ENCODE measurements around the gene SPTBN5.

The SPTBN5 gene

DNA sequence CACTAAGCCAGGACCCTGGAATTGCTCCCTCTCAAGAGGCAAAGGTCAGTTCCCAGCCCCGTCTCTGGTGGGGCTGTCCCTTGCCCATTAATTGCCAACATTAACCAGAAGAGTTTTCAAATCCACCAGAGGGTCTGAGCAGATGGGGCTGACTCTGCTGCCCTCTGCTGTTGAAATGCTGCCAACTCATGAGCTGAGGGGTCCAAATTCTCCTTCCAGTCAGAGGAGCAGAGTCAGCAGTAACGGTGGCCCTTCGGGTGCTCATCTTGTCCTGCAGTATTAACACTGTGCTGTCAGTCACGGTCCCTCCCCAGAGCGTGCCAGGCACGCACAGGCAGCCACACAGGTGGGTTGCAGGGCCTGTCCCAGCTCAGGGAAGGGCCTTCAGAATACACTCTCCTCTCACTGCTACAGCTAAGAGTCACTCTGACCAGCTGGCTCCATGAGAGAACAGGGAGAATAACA lies 10.7 kb upstream of the SPTBN5 start:
- in situ Hi-C loops (cut with HindIII; ENCODE audit: low sequenced_read_pairs) = no loop called here

DNA sequence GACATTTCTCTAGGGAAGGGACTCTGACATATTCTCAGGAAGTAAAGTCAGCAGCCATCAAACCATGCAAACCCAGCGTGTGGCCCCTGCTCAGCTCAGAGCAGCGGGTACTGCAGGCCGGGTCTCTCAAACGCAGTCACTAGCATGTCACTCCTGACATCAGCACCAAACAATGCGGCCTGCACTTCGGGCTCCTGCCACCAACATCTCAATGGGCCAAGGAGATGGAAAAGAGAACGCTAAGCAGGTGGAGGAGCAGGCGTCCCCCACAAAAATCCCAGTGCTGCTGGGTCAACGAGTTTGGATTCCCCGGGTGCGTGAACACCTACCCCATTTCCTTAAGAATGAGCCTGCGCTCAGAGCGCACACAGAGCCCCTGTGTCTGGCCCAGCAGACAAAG lies 9.9 kb upstream of the SPTBN5 start:
- in situ Hi-C loops (cut with HindIII; ENCODE audit: low sequenced_read_pairs) = no loop called here

DNA sequence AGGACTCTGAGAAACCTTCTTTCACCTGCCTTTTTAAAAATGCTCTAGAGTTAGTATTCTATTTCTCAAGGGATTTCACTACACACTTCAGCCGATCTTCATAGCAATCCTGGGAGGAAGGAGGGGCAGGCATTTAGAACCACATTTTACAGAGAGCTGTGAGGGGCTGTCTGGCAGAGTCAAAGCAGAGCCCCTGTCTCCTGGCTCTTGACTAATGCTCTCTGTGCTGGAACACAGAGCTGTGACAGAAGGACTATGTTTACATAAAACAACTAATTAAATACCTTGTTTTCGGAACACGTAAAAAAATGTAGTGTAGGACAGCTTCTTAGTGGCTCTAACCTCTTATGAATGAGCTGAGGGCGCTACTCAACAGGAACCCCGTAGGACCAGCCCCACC lies 7.6 kb upstream of the SPTBN5 start:
- in situ Hi-C loops (cut with HindIII; ENCODE audit: low sequenced_read_pairs) = no loop called here

DNA sequence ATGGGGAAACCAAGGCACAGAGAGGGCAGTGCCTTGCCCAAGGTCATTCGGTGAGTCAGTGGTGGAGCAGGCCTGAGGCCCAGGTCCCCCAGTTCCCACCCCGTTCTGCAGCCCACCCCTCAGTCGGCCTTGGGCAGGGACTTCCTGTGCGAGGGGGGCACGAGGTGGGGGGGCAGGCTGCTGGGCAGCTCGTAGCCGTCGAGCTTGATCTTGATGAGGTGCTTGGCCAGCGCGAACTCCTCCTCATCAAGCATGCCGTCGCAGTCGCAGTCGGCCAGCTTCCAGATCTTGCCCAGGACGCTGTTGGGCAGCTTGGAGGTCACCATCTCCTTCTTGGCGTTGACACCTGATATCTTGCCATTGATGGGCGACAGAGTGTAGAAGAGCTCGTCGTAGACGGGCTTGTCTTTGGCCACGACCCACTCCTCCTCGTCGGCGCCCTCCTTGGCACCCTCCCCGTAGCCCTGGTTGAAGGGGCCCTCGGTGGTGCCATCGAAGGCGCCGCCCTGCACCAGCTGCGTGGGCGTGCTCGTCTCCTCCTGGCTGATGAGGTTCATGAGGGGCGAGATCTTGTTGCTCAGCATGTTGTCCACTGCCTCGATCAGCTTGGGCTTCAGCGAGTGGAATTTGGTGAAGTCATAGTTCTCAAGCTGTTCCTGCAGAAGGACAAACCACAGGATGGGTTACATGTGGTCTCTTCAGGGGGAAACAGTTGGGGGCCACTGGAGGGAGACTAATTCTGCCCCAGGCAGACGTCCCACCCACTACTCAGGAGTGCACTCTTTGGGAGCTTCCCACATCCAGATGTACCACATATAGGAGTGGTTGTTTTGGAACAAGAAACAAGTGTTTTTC lies 6.9 kb upstream of the SPTBN5 start:
- in situ Hi-C loops (cut with HindIII; ENCODE audit: low sequenced_read_pairs) = no loop called here

DNA sequence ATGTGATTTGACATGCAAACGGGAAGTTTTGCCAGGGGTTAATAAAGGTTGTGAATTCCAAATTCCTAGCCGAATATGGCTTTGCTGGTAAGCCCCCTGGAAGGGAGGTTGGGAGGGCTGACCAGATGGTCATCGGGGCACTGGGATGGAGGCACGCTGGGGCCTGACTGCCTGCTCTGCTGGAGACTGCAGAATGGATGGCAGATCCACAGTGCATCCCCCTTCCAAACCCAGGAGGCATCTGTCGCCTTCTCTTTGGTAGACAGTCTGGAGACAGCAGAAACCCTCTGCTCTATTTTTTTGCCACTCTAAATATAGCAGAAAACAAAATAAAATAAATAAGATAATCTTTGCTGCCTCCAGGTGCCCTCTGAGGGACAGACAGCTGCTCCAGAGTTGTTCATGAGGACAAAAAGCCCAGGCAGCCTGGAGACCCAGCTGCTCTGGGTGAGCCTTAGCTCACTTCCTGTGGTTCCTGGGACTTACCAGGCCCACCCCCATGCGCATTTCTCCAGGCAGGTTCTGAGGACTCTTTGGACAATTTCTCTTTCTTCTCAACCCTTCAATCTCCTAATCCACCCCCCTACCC lies 6.1 kb upstream of the SPTBN5 start:
- in situ Hi-C loops (cut with HindIII; ENCODE audit: low sequenced_read_pairs) = loop anchor here (25.0 kb wide), 1 partner anchor 113 kb away; no protein-coding TSS in a partner anchor

DNA sequence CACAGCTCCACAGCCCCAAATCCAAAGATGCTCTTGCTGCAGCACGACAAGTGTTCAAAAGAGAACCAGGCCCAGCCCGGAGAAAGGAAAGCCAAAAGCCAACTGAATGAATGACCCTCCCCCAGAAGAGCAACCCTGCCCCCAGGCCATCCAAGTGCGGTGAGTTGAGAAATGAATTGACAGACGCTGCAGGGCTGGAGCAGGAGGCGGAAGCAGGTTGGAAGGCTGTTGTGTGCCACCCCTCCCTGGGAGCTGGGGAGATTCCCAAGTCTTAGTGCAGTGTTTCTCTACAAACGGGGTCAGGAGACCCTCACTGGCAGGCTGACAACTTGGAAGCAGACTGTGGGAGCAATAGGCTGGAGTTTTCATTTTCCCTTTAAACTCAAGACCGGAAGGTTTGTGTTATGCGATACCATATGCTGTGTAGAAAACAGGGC lies 3.5 kb upstream of the SPTBN5 start:
- in situ Hi-C loops (cut with HindIII; ENCODE audit: low sequenced_read_pairs) = loop anchor here (25.0 kb wide), 1 partner anchor 110 kb away; no protein-coding TSS in a partner anchor

DNA sequence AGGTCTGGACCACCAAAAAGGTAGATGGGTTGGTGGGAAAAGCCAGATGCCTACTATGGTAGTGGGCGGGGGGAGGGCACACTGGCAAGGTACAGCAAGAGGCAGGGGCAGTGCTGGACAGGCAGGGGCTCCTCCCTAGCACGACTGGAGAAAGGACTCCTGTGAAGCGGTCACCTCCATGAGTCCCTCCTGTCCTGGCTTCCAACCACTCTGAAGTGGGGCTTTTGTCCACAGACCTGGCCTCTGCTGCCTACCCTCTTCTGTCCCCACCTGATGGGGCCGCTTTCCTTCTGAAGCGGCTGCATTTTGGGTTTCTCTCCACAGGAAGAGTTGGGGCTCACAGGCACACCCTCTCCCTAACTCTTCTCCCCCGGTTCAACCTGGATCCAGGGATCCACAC lies 2.7 kb upstream of the SPTBN5 start:
- in situ Hi-C loops (cut with HindIII; ENCODE audit: low sequenced_read_pairs) = loop anchor here (25.0 kb wide), 1 partner anchor 109 kb away; no protein-coding TSS in a partner anchor

DNA sequence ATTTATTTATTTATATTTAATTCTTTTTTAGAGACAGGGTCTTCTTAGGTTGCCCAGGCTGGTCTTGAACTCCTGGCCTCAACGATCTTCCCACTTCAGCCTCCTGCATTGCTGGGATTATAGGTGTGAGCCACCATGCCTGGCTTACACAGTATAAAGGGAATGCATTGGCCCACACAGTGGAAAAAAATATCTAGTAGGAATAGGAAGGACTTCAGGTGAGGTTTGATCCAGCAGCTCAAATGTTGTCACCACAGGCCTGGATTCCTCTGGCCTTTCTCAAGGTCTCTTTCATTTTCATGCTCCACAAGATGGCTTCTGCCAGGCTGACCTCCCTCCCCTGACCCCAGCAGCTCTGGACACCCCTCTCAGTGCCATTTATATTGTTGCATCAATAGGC lies 2.1 kb upstream of the SPTBN5 start:
- in situ Hi-C loops (cut with HindIII; ENCODE audit: low sequenced_read_pairs) = loop anchor here (25.0 kb wide), 1 partner anchor 109 kb away; no protein-coding TSS in a partner anchor

DNA sequence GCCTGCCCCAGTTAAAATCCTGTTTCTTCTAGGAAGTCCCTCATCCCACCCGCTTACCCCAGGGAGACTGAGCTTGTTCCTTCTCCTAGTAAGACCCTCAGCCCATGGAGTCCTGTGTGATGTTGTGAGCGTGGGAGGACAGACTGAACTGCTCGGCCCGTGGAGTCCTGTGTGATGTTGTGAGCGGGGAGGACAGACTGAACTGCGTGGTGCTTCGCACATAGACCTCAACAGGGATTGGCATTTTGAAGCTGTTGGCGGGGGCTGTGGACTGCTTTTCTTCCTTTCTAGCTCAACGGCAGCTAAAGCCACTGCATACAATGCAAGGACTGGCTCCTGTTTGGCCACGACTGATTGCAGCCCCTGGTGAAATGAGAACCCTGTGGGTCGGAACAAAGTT lies 1.6 kb upstream of the SPTBN5 start:
- in situ Hi-C loops (cut with HindIII; ENCODE audit: low sequenced_read_pairs) = loop anchor here (25.0 kb wide), 1 partner anchor 108 kb away; no protein-coding TSS in a partner anchor

DNA sequence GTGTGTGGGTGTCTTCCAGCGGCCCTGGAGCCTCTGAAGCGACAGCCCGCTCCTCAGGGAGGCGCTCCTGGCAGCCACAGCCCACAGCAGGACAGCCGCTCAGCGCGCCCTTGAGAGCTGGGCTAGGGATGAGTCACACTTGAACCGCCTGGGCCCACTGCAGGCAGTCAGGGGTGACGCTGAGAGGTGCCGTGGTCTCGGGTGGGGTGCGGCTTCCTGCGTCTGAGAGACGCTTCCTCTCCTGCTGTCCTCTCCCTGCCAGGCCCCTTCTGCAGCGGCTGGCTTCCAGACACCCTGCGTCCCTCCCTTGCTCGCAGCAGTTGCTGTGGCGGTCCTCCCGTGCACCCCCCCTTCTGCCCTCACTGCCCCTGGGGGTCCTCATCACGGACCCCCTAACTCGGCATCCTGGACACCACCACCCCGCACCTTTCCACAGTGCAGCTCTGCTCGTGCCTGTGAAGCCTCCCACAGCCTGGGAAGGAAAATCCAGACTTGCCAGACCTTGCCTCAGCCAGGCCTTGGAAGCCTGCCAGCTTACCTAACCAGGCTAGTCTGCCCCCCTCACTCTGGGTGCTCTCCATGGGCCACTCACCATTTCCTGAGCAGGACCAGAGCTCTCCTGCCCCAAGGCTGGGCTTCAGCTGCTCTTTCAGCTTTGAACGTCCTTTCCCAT lies 1.1 kb upstream of the SPTBN5 start:
- in situ Hi-C loops (cut with HindIII; ENCODE audit: low sequenced_read_pairs) = loop anchor here (25.0 kb wide), 1 partner anchor 108 kb away; no protein-coding TSS in a partner anchor

DNA sequence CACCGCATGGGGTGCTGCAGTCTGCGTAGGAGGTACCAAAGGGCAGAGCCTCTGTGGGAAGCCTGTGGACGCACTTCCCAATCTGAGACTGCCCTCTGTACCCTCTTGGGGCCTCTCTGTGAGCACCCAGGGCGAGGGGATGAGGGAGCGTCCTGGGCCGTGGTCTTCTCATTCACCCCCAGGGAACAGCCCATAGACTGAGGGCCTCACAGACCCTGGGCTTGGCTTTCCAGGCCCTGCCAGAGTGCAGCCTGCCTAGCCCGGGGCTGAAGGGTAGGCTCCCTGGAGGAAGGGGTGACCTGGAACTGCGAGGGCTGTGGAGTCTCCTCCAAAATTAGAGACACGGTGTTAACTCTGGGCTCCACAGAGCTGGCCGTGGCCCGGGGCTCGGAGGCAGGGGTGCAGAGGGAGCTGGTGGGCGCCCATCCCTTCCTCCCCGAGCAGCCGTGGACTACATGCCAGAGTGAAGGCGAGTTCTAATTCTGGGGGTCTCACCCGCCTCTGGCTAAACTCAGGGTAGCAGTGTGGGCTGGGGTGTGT lies 468 bp upstream of the SPTBN5 start:
- in situ Hi-C loops (cut with HindIII; ENCODE audit: low sequenced_read_pairs) = loop anchor here (25.0 kb wide), 1 partner anchor 107 kb away; no protein-coding TSS in a partner anchor

DNA sequence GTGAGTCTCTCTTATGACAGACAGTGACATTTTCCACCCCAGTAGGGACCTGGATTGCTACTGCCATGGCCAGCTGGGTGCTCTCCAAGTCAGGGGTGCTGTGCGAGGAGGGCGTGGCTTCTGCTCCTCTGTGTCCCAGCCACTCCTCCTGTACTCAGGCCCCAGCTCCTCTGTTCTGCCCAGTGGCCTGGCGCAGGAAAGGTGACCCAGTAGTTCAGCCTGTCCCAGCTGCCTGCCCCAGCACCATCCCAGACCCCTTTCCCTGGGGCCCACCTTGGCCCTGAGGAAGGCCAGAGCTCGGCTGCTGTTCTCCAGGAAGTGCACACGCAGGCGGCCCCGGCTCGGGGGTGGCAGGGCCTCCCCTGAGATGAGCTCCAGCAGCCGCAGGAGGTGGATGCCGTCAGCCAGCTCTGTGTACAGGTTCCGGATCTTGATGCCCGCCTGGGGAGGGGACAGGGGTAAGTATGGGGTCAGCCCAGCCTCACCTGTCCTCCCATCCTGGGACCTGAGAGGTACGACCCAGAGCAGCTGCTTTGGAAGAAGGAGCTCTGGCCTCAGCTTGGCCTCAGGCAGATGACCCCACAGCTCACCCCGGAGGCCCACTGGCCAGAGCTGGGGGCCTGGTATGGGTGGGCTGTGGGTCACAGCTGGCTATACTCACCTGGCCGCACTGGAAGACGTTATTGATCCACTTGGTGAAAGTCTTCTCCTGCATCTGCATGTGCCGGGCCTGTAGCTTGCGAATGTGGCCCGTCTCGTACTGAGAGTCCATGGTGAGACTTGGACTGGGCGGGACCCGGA lies 1.0 kb downstream of the SPTBN5 start:
- in situ Hi-C loops (cut with HindIII; ENCODE audit: low sequenced_read_pairs) = loop anchor here (25.0 kb wide), 1 partner anchor 106 kb away; no protein-coding TSS in a partner anchor

DNA sequence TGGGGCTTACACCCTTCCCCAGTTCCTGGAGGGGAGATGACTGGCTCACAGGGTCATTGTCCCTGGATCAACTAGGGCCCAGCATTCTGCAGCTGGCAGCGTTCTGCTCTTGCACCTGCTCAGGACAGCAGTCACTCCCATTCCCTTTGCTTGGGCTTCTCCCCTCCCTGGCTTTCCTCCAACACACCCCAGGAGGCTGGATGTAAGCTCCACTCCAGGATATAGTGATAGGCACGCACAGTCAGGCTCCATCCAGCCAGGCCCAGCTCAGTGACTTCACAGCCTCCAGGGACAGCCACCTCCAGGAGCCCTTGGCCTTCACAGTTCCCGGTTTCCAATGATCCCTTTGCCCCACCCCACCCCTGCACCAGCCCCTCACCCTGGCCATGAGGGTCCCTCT lies 1.9 kb downstream of the SPTBN5 start:
- in situ Hi-C loops (cut with HindIII; ENCODE audit: low sequenced_read_pairs) = loop anchor here (25.0 kb wide), 1 partner anchor 105 kb away; no protein-coding TSS in a partner anchor

DNA sequence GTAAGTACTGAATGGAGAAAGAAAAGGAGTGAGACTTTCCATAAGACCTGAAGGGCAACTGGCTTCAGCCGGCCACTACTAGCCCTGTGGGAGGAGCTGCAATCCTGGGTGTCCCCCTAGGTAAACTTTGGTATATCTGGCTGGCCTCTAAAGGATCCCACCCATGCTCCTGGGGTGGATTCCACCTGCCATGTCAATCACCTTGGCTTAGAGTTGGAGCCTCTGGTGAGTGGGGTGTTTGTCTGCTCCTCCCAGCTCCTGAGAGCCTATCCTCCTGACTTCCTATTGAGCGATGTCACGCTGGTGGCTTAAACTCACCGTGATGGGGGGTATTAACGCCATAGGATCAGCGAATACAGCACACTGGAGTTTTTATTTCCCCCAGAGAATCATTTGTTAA lies 2.6 kb downstream of the SPTBN5 start:
- in situ Hi-C loops (cut with HindIII; ENCODE audit: low sequenced_read_pairs) = loop anchor here (25.0 kb wide), 1 partner anchor 104 kb away; no protein-coding TSS in a partner anchor

DNA sequence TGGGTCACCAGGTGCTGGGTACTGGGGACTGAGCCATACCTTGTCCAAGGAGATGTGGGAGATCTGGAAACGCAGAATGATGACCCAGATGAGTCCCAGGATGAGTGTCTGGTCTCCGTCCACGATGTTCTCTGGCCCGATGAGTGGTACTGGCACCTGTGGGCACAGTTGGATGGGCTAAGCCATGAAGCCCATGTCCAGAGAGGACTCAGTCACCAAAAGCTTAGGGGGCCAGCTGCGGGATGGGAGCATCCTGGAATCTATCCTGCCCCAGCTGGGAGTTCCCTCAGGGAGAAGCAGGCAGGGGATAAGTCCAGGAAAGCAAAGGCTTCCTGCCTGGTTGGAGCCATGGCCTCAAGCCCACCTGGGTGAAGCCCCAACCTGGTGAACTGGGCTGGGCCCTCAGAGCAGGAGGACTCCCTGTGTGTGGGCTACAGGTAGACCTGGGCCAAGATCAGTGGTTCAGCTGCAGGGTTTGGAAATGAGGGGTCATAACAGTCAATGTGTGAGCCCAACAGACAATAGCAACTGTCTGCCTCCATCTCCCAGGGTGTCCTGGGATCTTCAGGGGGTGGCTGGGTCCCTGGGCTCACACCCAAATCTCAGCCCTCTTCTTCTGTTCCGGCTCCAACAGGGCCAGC lies 3.7 kb downstream of the SPTBN5 start:
- in situ Hi-C loops (cut with HindIII; ENCODE audit: low sequenced_read_pairs) = loop anchor here (25.0 kb wide), 1 partner anchor 103 kb away; no protein-coding TSS in a partner anchor

DNA sequence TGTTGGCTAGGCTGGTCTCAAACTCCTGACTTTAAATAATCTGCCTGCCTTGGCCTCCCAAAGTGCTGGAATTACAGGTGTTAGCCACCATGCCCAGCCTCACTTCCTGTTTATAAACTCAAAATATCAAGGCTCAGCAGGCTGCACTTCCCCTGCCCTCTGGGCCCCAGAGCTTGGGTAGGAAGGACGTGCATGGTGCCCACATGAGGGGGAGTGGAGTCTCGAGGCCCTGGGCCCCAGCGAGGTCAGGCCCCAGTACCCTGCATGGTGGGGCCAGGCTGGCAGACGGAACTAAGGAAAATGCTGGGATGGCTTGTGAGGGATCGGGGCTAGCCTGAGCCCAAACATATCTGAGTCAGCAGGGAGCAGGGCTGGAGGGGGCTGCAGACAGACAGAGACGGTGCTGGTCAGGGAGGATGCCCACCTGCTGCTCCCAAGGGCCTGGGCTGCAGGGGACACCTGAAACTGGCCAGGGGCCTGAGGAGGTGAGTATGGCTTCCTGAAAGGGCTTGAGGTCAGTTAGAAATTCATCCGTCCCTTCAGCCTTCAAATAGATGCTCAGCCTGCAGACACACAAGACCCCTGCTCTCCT lies 5.1 kb downstream of the SPTBN5 start:
- in situ Hi-C loops (cut with HindIII; ENCODE audit: low sequenced_read_pairs) = loop anchor here (25.0 kb wide), 1 partner anchor 101 kb away; no protein-coding TSS in a partner anchor

DNA sequence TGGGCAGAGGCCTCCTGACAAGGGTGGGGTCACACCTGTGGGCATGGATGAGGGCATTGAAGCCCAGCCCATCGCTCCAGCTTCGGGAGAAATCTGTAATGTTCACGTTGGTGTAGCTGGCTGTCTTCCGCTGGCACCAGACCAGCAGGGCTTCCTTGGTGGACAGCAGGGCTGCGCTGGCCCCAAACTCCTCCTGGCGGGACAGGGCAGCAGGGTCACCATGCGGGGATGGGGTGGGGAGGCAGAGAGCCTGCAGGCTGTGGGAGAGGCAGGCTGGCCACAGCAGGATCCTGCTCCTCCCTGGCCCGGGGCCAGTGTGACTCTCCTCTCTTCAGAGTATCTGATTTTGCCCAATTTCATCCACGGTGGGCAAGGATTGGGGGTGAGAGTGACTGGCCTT lies 6.0 kb downstream of the SPTBN5 start:
- in situ Hi-C loops (cut with HindIII; ENCODE audit: low sequenced_read_pairs) = loop anchor here (25.0 kb wide), 1 partner anchor 101 kb away; no protein-coding TSS in a partner anchor

DNA sequence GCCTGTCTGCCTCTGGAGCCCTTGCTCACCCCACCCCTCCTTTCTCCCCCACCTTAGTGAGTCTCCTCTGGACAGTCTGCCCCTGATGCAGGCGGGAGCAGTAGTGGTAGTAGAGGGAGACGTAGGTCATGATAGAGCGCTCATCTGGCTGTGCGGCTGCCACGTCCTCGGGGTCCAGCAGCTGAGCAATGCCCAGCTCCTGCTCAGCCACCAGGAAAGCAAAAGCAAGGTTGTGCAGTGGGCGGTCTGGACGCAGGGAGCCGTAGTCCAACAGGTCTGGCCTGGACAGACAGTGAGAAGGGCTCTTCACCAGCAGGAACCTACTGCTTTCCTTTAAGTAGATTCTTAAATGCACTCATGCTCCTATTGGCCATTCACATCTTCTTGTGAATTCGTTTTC lies 6.7 kb downstream of the SPTBN5 start:
- in situ Hi-C loops (cut with HindIII; ENCODE audit: low sequenced_read_pairs) = loop anchor here (25.0 kb wide), 1 partner anchor 100 kb away; no protein-coding TSS in a partner anchor

DNA sequence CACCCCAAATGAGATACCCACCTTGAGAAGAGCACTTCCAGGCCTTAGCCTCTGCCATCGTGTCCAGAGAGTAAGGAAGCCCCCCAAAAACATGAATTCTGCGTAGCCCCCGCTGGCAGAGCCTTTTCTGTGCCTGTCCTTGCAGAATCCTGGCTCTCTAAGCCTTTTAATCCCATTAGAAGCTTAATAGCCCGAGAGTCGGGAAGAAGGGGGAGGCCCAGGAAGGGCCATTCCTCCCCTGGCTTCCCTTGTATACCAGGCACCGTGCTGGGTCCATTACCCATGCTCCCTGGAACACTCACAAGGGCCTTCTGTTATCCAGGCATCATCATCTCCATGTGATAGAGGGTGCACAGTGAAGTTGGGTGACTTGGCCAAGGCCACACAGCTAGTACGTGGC lies 7.1 kb downstream of the SPTBN5 start:
- in situ Hi-C loops (cut with HindIII; ENCODE audit: low sequenced_read_pairs) = loop anchor here (25.0 kb wide), 1 partner anchor 99 kb away; no protein-coding TSS in a partner anchor

Measured in DLD1 (cell line).